Measurements from ENCODE around the gene LRRFIP1. TPM values are rescaled to one million over a fixed set of nuclear protein-coding genes. Genes with fewer than 3 reads are reported as not detected.

LRRFIP1 gene
- total and polyA plus RNA-seq, 2 of the 13 experiments (the other 11 are each of a cell fraction or from before 2014, with no cell fraction given) = 15.9 to 40.5 TPM

DNA sequence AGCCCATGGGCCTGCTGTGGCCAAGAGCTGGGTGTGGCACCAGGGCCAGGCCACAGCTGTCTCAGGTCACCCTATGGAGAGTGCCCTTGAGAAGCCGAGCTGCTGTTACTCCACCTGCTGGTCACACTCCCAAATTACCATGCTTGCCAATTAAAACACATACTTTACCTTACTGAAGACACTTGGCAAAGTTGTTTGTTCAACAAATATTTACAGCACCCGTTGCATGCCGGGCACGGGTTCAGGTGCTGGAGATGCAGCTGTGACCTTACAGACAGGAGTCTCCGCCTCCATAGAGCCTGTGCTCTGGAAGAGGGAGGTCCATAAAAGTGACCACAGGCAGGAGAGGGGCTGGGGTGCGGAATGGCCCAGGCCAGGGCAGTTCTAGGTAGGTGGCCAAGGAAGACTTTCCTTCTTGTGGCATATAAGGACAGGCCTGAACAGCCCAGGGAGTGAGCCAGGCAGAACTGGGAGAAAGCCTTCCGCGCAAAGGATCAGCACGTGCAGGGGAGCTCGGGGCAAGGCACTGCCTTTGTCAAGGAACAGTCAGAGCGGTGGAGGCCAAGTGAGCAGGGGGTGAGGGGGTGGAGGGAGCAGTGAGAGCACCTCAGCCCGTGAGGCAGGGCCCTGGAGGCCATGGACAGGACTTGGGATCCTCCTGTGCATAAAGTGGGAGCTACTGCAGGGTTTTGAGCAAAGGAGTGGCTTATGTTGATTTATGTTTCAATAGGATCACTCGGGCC lies 147.6 kb downstream of the LRRFIP1 start (continued):
- TF ChIP-seq, protein P1, sequence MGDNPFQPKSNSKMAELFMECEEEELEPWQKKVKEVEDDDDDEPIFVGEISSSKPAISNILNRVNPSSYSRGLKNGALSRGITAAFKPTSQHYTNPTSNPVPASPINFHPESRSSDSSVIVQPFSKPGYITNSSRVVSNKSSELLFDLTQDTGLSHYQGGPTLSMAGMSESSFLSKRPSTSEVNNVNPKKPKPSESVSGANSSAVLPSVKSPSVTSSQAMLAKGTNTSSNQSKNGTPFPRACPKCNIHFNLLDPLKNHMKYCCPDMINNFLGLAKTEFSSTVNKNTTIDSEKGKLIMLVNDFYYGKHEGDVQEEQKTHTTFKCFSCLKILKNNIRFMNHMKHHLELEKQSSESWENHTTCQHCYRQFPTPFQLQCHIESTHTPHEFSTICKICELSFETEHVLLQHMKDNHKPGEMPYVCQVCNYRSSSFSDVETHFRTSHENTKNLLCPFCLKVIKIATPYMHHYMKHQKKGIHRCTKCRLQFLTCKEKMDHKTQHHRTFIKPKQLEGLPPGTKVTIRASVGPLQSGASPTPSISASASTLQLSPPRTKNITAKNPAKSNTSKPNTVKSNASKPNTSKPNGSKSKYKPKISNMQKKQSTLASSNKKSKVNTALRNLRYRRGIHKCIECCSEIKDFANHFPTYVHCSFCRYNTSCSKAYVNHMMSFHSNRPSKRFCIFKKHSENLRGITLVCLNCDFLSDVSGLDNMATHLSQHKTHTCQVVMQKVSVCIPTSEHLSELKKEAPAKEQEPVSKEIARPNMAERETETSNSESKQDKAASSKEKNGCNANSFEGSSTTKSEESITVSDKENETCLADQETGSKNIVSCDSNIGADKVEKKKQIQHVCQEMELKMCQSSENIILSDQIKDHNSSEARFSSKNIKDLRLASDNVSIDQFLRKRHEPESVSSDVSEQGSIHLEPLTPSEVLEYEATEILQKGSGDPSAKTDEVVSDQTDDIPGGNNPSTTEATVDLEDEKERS (CRISPR knock-in tag; IDR thresholded peaks at IDR 0.05) = no peak
- TF ChIP-seq, protein P2, sequence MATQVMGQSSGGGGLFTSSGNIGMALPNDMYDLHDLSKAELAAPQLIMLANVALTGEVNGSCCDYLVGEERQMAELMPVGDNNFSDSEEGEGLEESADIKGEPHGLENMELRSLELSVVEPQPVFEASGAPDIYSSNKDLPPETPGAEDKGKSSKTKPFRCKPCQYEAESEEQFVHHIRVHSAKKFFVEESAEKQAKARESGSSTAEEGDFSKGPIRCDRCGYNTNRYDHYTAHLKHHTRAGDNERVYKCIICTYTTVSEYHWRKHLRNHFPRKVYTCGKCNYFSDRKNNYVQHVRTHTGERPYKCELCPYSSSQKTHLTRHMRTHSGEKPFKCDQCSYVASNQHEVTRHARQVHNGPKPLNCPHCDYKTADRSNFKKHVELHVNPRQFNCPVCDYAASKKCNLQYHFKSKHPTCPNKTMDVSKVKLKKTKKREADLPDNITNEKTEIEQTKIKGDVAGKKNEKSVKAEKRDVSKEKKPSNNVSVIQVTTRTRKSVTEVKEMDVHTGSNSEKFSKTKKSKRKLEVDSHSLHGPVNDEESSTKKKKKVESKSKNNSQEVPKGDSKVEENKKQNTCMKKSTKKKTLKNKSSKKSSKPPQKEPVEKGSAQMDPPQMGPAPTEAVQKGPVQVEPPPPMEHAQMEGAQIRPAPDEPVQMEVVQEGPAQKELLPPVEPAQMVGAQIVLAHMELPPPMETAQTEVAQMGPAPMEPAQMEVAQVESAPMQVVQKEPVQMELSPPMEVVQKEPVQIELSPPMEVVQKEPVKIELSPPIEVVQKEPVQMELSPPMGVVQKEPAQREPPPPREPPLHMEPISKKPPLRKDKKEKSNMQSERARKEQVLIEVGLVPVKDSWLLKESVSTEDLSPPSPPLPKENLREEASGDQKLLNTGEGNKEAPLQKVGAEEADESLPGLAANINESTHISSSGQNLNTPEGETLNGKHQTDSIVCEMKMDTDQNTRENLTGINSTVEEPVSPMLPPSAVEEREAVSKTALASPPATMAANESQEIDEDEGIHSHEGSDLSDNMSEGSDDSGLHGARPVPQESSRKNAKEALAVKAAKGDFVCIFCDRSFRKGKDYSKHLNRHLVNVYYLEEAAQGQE (IDR thresholded peaks at IDR 0.05; ENCODE audit: borderline replicate concordance in 1 of 2, low read depth in 1 of 2, low read length in 2 of 2) = no peak
- TF ChIP-seq, protein P3, sequence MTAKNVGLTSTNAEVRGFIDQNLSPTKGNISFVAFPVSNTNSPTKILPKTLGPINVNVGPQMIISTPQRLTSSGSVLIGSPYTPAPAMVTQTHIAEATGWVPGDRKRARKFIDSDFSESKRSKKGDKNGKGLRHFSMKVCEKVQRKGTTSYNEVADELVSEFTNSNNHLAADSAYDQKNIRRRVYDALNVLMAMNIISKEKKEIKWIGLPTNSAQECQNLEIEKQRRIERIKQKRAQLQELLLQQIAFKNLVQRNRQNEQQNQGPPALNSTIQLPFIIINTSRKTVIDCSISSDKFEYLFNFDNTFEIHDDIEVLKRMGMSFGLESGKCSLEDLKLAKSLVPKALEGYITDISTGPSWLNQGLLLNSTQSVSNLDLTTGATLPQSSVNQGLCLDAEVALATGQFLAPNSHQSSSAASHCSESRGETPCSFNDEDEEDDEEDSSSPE (CRISPR knock-in tag; IDR thresholded peaks at IDR 0.05) = no peak
- TF ChIP-seq REXO4 (CRISPR knock-in tag; IDR thresholded peaks at IDR 0.05; ENCODE audit: borderline replicate concordance) (no peak), ZNF124 (CRISPR knock-in tag; IDR thresholded peaks at IDR 0.05) (0 out of 2 replicates have a peak, but pooled peaks have one; percentile 37), TRIM24 (CRISPR knock-in tag; IDR thresholded peaks at IDR 0.05) (no peak), SMAD3 (CRISPR knock-in tag; IDR thresholded peaks at IDR 0.05) (no peak), ARID2 (CRISPR knock-in tag; IDR thresholded peaks at IDR 0.05; ENCODE audit: borderline replicate concordance) (no peak), ZNF138 (CRISPR knock-in tag; IDR thresholded peaks at IDR 0.05; ENCODE audit: low read depth) (no peak), NFIC (IDR thresholded peaks at IDR 0.05; ENCODE audit: low read length) (no peak), SOX5 (CRISPR knock-in tag; IDR thresholded peaks at IDR 0.05; ENCODE audit: borderline replicate concordance) (no peak), HNF4G (IDR thresholded peaks at IDR 0.05; ENCODE audit: borderline replicate concordance, low read depth, low read length) (no peak), HNF4G (CRISPR knock-in tag; IDR thresholded peaks at IDR 0.05; ENCODE audit: borderline replicate concordance, low read depth) (no peak)
- TF ChIP-seq, protein P4, sequence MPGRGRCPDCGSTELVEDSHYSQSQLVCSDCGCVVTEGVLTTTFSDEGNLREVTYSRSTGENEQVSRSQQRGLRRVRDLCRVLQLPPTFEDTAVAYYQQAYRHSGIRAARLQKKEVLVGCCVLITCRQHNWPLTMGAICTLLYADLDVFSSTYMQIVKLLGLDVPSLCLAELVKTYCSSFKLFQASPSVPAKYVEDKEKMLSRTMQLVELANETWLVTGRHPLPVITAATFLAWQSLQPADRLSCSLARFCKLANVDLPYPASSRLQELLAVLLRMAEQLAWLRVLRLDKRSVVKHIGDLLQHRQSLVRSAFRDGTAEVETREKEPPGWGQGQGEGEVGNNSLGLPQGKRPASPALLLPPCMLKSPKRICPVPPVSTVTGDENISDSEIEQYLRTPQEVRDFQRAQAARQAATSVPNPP (CRISPR knock-in tag; IDR thresholded peaks at IDR 0.05) = no peak
- TF ChIP-seq, protein P5, sequence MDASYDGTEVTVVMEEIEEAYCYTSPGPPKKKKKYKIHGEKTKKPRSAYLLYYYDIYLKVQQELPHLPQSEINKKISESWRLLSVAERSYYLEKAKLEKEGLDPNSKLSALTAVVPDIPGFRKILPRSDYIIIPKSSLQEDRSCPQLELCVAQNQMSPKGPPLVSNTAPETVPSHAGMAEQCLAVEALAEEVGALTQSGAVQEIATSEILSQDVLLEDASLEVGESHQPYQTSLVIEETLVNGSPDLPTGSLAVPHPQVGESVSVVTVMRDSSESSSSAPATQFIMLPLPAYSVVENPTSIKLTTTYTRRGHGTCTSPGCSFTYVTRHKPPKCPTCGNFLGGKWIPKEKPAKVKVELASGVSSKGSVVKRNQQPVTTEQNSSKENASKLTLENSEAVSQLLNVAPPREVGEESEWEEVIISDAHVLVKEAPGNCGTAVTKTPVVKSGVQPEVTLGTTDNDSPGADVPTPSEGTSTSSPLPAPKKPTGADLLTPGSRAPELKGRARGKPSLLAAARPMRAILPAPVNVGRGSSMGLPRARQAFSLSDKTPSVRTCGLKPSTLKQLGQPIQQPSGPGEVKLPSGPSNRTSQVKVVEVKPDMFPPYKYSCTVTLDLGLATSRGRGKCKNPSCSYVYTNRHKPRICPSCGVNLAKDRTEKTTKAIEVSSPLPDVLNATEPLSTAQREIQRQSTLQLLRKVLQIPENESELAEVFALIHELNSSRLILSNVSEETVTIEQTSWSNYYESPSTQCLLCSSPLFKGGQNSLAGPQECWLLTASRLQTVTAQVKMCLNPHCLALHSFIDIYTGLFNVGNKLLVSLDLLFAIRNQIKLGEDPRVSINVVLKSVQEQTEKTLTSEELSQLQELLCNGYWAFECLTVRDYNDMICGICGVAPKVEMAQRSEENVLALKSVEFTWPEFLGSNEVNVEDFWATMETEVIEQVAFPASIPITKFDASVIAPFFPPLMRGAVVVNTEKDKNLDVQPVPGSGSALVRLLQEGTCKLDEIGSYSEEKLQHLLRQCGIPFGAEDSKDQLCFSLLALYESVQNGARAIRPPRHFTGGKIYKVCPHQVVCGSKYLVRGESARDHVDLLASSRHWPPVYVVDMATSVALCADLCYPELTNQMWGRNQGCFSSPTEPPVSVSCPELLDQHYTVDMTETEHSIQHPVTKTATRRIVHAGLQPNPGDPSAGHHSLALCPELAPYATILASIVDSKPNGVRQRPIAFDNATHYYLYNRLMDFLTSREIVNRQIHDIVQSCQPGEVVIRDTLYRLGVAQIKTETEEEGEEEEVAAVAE (CRISPR knock-in tag; IDR thresholded peaks at IDR 0.05; ENCODE audit: borderline replicate concordance) = no peak

Measured in HepG2 (cell line).